ENCODE results near the gene OR6N1. TPM values are rescaled to one million over a fixed set of nuclear protein-coding genes. Genes with fewer than 3 reads are reported as not detected.

Gene OR6N1
- total RNA-seq, 1 donor from 2014 or later, result not detected

DNA sequence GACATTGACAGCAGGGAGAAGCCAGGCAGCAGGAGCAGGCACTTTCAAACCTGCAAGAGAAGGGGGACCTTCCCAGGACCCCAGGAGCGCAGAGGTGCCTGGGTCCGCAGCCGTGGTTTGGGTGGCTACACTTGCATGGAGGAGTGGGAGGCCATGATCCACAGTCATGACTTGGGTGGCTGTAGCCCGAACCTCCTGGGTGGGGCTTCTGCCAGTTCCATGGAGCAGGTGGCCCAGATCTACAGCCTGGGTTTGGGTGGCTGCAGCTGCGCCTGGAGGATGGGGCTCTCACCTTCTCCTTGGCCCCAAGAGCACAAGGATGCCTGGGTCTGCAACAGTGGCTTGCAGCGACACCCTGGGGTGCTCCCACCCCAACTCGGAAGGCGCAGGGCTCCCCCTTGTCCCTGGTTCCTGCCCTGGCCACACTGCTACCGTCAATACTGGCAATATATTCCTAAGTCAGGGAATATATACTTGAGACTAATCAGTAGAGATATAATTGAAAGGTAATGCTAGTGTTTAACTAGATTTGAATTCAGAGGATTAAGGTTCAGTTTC is 19.8 kb downstream of the OR6N1 start:
- intact Hi-C loops (cut with micrococcal nuclease), result no loop called here

GRCh38 chr1:158735848-158736247 is 36.1 kb downstream of the OR6N1 start:
- intact Hi-C loops (cut with micrococcal nuclease), result no loop called here

- intact Hi-C loops (cut with micrococcal nuclease), result no loop called here
Observed at GRCh38 chr1:158732524-158732923, 39.5 kb downstream of the OR6N1 start.

DNA sequence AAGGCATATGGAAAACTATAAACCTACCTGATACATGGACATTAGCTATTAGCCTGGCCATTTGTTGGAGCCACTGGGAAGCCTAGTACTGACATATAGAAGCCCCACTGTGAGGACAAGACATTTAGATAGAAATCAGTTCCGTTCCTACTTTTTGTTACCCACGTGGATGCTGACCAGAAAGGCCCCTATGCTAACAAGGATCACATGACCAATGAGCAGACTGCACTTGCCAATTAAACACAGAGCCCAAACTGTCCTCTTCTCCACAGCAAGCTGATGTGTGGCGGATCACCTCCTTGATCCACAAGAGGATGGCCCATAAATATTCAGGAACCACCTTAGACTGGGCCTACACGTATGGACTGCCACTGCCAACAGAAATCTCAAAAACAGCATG is 40.3 kb downstream of the OR6N1 start:
- intact Hi-C loops (cut with micrococcal nuclease), result no loop called here

DNA sequence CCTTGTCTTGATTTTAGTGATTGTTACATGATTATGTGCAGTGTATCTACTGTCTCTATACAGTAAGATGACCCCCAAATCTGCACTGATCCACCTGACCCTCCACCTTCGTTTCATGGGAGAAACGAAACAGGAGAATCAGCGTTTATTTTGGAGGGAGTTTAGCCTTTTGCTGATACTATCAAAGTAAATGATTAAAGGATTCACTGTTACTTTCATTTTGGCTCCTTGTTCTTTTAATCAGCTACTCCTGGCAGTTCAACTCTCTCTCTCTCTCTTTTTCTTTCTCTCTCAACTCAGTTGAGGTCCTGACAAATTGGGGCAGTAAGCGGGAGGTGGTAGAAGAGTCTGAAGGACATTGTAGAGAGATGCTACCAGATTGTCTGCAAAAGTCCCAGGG is 41.5 kb downstream of the OR6N1 start:
- intact Hi-C loops (cut with micrococcal nuclease), result no loop called here

- intact Hi-C loops (cut with micrococcal nuclease), result no loop called here
Observed at GRCh38 chr1:158728510-158729225, 43.3 kb downstream of the OR6N1 start.

GRCh38 chr1:158724442-158724841 is 47.6 kb downstream of the OR6N1 start:
- intact Hi-C loops (cut with micrococcal nuclease), result no loop called here

GRCh38 chr1:158720620-158721019 is 51.4 kb downstream of the OR6N1 start, which contains the start of gene OR6K3:
TSS of gene OR6K3 (minus strand) at chr1:158720720. CDS start at chr1:158718115, 2,605 bp downstream.
- intact Hi-C loops (cut with micrococcal nuclease), result no loop called here

DNA sequence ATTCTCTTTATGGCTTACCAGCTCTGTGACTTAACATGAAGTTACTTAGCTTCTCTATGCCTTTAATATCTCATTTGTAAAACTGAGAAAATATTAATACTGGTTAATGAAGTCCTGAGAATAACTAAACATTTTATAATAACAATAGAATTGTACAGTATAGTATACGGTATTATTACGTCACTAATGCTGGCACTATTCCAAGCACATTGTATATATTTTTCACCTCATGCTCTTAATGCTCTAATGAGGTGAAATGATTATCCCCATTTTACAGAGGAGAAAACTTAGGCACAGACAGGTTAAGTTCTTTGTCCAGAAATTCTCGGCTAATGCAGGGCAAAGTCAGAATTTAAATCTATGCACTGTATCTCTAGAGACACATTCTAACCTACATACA is 52.3 kb downstream of the OR6N1 start:
- intact Hi-C loops (cut with micrococcal nuclease), result no loop called here

DNA sequence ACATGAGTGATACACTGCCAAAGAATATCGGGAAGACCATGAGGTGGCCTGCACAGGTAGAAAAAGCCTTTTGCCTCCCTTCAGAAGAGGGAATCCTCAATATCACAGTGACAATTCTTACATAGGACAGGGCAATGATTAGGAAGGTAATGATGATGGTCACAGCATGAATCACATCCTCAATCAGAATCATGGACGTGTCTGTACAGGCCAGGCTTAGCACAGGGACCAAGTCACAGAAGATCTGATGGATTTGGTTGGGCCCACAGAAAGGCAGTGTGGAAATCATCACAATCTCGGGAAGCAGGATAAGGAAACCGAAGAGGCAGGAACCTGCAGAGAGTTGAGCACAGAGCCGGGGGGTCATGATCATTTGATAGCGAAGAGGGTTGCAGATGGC is 54.7 kb downstream of the OR6N1 start:
- intact Hi-C loops (cut with micrococcal nuclease), result no loop called here

- intact Hi-C loops (cut with micrococcal nuclease), result no loop called here
Observed at GRCh38 chr1:158716335-158716734, 55.7 kb downstream of the OR6N1 start.

GRCh38 chr1:158714754-158715153 is 57.2 kb downstream of the OR6N1 start:
- intact Hi-C loops (cut with micrococcal nuclease), result no loop called here

Other genes starting within 250 kb of the OR6N1 start
- gene OR6Y1, start 217.8 kb downstream of the OR6N1 start, total RNA-seq, result not detected in 2 replicates
- gene OR6P1, start 201.6 kb downstream of the OR6N1 start, total RNA-seq, result not detected in 2 replicates
- not detected in 2 replicates for gene OR10X1, start 192.3 kb downstream of the OR6N1 start, total RNA-seq
- gene OR10Z1, start 166.9 kb downstream of the OR6N1 start, total RNA-seq, result not detected in 2 replicates
- gene SPTA1, start 85.5 kb downstream of the OR6N1 start, total RNA-seq, result not detected in 2 replicates
- gene OR6K2, start 71.5 kb downstream of the OR6N1 start, total RNA-seq, result not detected in 2 replicates
- gene OR6K3, start 51.5 kb downstream of the OR6N1 start, total RNA-seq, result not detected in 2 replicates
- not detected in 2 replicates for gene OR6K6, start 17.5 kb downstream of the OR6N1 start, total RNA-seq
- gene OR6N2, start 9.0 kb upstream of the OR6N1 start, total RNA-seq, result not detected in 2 replicates
- not detected in 2 replicates for gene MNDA, start 59.2 kb upstream of the OR6N1 start, total RNA-seq
- gene PYHIN1, start 159.4 kb upstream of the OR6N1 start, total RNA-seq, result 35.3 and 36.2 TPM in 2 replicates
- gene IFI16, start 237.7 kb upstream of the OR6N1 start, total RNA-seq, result 301 and 307 TPM in 2 replicates

All from T-helper 1 cell treated with Interleukin-12 subunit alpha and Interleukin-12 subunit beta and Interleukin-4 antibody, amounts not matched to agents 30 ng/mL and 1 ng/mL, for 36 hours (primary cell).